IMR-90 (cell line): ENCODE results near the gene ZNF581. TPM values are rescaled to one million over a fixed set of nuclear protein-coding genes. Genes with fewer than 3 reads are reported as not detected.

Experiments used
- ATAC-seq: fragments of 200-7000 bp; cut with Tn5 transposase; 2 replicates; pipeline ENCODE4 v1.9.1; 2020; ENCODE audit warnings: low read depth, mild to moderate bottlenecking, moderate library complexity
- BruUV-seq: library from RNA; stranded (reverse); fragments of 400-500 nt; replicated peaks from 2 replicates; lab custom pipeline; 2021; lab: Mats Ljungman, UMichigan
- CTCF ChIA-PET: fragments of 300-600 bp; formaldehyde crosslinking; extraction: SDS; loops from one replicate; lab custom pipeline; 2021; ENCODE audit warnings: antibody characterized with exemption; lab: Yijun Ruan, JAX
- POLR2A ChIA-PET: fragments of 300-600 bp; sonication (Branson Sonifier 250); formaldehyde crosslinking; loops from one replicate; lab custom pipeline; 2022; ENCODE audit warnings: antibody characterized with exemption; ENCODE audit not compliant: unreplicated experiment; lab: Charles Lee
- DNase-seq: peaks from one replicate; pipeline ENCODE4 v3.0.0; 2013
- H2AFZ ChIP-seq: replicated peaks from 2 replicates; pipeline ENCODE3; 2013; ENCODE audit warnings: low read length, mild to moderate bottlenecking; ENCODE audit not compliant: poor library complexity
- H2AK5ac ChIP-seq: 2 replicates; pipeline ENCODE4 v1.6.1; 2013; ENCODE audit warnings: low read depth, low read length, inconsistent platforms
- H2AK9ac ChIP-seq: replicated peaks from 2 replicates; pipeline ENCODE3; 2013; ENCODE audit warnings: mild to moderate bottlenecking, low read depth, low read length, moderate library complexity; ENCODE audit not compliant: poor library complexity
- H2BK120ac ChIP-seq: 2 replicates; pipeline ENCODE4 v1.6.1; 2013; ENCODE audit warnings: low read depth, low read length, inconsistent platforms
- H2BK15ac ChIP-seq: 3 replicates; pipeline ENCODE4 v1.6.1; 2013; ENCODE audit warnings: low read depth, low read length, inconsistent platforms
- H2BK20ac ChIP-seq: 2 replicates; pipeline ENCODE4 v1.6.1; 2013; ENCODE audit warnings: low read depth, mild to moderate bottlenecking, inconsistent platforms, low read length, moderate library complexity
- H2BK5ac ChIP-seq: 2 replicates; pipeline ENCODE4 v1.6.1; 2013; ENCODE audit warnings: mild to moderate bottlenecking, low read depth, low read length, inconsistent platforms; ENCODE audit not compliant: poor library complexity, severe bottlenecking
- H3K14ac ChIP-seq: replicated peaks from 2 replicates; pipeline ENCODE4 v1.6.1; 2013; ENCODE audit warnings: low read depth, low read length, inconsistent platforms
- H3K18ac ChIP-seq: 2 replicates; pipeline ENCODE4 v1.6.1; 2013; ENCODE audit warnings: low read depth, low read length, control low read depth
- H3K23ac ChIP-seq: 2 replicates; pipeline ENCODE4 v1.6.1; 2013; ENCODE audit warnings: low read depth, low read length, inconsistent platforms
- H3K27ac ChIP-seq: 2 replicates; pipeline ENCODE4 v1.5.1; 2013; ENCODE audit warnings: mild to moderate bottlenecking, control low read depth, low read length; ENCODE audit not compliant: insufficient read depth
- H3K27me3 ChIP-seq: 2 replicates; pipeline ENCODE4 v1.6.1; 2013; ENCODE audit warnings: low read length; ENCODE audit not compliant: control insufficient read depth, insufficient read depth
- H3K36me3 ChIP-seq: 2 replicates; pipeline ENCODE4 v1.6.1; 2013; ENCODE audit warnings: low read length, mixed read lengths; ENCODE audit not compliant: control insufficient read depth, insufficient read depth
- H3K4ac ChIP-seq: 2 replicates; pipeline ENCODE4 v1.6.1; 2013; ENCODE audit warnings: low read depth, low read length, inconsistent platforms
- H3K4me1 ChIP-seq: 2 replicates; pipeline ENCODE4 v1.6.1; 2013; ENCODE audit warnings: low read length, mixed read lengths; ENCODE audit not compliant: control insufficient read depth, insufficient read depth
- H3K4me2 ChIP-seq: 2 replicates; pipeline ENCODE4 v1.6.1; 2013; ENCODE audit warnings: low read depth, mild to moderate bottlenecking, control low read depth, low read length, moderate library complexity
- H3K4me3 ChIP-seq: 2 replicates; pipeline ENCODE4 v1.5.1; 2013; ENCODE audit warnings: low read depth, mild to moderate bottlenecking, control low read depth, low read length, moderate library complexity; ENCODE audit not compliant: insufficient read depth
- H3K56ac ChIP-seq: 2 replicates; pipeline ENCODE4 v1.6.1; 2013; ENCODE audit warnings: low read length, inconsistent platforms; ENCODE audit not compliant: insufficient read depth; ENCODE audit errors: extremely low read depth
- H3K79me1 ChIP-seq, 2 experiments: 2 replicates each; pipeline ENCODE4 v1.6.1; 2013; ENCODE audit warnings: low read length in 2 of 2, inconsistent platforms in 1 of 2, low read depth in 1 of 2
- H3K9ac ChIP-seq: 2 replicates; pipeline ENCODE4 v1.6.1; 2013; ENCODE audit warnings: low read depth, low read length, control low read depth
- H3K9me1 ChIP-seq: 2 replicates; pipeline ENCODE4 v1.6.1; 2013; ENCODE audit warnings: low read length, inconsistent platforms; ENCODE audit not compliant: insufficient read depth
- H3K9me3 ChIP-seq: 2 replicates; pipeline ENCODE4 v1.6.1; 2013; ENCODE audit warnings: low read length; ENCODE audit not compliant: control insufficient read depth, insufficient read depth
- H4K20me1 ChIP-seq: 2 replicates; pipeline ENCODE4 v1.6.1; 2013; ENCODE audit warnings: low read length, inconsistent platforms; ENCODE audit not compliant: insufficient read depth
- H4K5ac ChIP-seq: 2 replicates; pipeline ENCODE4 v1.6.1; 2013; ENCODE audit warnings: mild to moderate bottlenecking, low read depth, low read length, control low read depth
- H4K8ac ChIP-seq, 2 experiments: 2 replicates each; pipeline ENCODE4 v1.6.1; 2013; ENCODE audit warnings: low read depth in 2 of 2, low read length in 2 of 2, control low read depth in 1 of 2, inconsistent platforms in 1 of 2
- H4K91ac ChIP-seq: 2 replicates; pipeline ENCODE4 v1.6.1; 2013; ENCODE audit warnings: low read depth, low read length, inconsistent platforms; ENCODE audit not compliant: insufficient read depth
- CEBPB ChIP-seq: IDR thresholded peaks from 2 replicates; pipeline ENCODE4 v1.6.1; 2012; ENCODE audit warnings: low read depth, low read length, improper control_type of control experiment
- NFE2L2 ChIP-seq: fragments of 150-350 bp; IDR thresholded peaks from 2 replicates; pipeline ENCODE4 v1.6.1; 2016; ENCODE audit warnings: low read depth, mild to moderate bottlenecking, low read length
- RAD21 ChIP-seq: IDR thresholded peaks from 2 replicates; pipeline ENCODE4 v1.6.1; 2012; ENCODE audit warnings: low read length, improper control_type of control experiment
- WGBS, 2 experiments: methylation state at CpG; one replicate each; pipeline versions ENCODE4 v1.1.5 to v1.1.7; 2013; ENCODE audit warnings: missing lambda C conversion rate in 2 of 2; ENCODE audit not compliant: insufficient read length in 1 of 2; ENCODE audit errors: extremely low coverage in 2 of 2; 5-methylcytosine and 5-hydroxymethylcytosine counted together
- dilution Hi-C: fragments of 300-500 bp; cut with HindIII; formaldehyde crosslinking; loops from one replicate; pipeline ENCODE4 v1.14.3; 2018; ENCODE audit warnings: low sequenced_read_pairs; ENCODE audit not compliant: unreplicated experiment
- in situ Hi-C: fragments of 300-500 bp; cut with MboI; formaldehyde crosslinking; loops from 3 replicates; pipeline ENCODE4 v1.14.3; 2019; ENCODE audit warnings: low sequenced_read_pairs, inconsistent platforms, mixed read lengths
- intact Hi-C: fragments of 100-400 bp; cut with micrococcal nuclease; formaldehyde crosslinking; loops from 2 replicates; pipeline ENCODE4 v1.10.0; 2022
- polyA plus RNA-seq, 3 experiments: library from polyadenylated mRNA; depleted of rRNA; stranded (reverse); fragments of >200 nt; gene quantifications; 2 replicates each; pipeline ENCODE4 v1.2.3, GENCODE V29; 2012; ENCODE audit warnings: low replicate concordance in 1 of 3
- total RNA-seq: library from RNA; depleted of rRNA; stranded (reverse); fragments of >200 nt; gene quantifications from 2 replicates; pipeline ENCODE4 v1.2.3, GENCODE V29; 2012

The ZNF581 gene
- total and polyA plus RNA-seq, 2 of the 4 experiments (the other 2 are of a cell fraction), result 9.7 to 21.9 TPM

DNA sequence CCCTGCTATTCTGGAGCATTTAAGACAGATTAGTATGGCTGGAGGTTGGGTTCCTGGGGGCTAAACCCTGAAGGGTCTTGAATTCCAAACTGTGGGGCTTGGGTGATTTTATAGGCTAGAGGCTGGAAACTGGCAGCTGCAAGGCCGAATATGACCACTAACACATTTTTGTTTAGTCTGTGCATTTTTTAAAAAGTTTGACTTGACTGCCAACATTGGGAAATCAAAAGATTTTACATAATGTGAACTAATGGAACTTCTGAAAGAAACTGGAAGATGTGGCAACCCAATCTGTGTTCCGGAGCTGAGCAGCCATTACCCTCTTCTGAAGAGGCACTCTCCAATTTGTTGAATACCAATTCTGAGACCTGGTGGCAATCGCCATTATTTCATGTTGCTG is 24.2 kb upstream of the ZNF581 start:
- H3K27ac ChIP-seq, result peak overlapping the region; percentile 14; the same call in 1 of the 2 replicates
- in situ Hi-C loops, result no loop called here
- DNase-seq (peak; percentile 61), ATAC-seq (peak; percentile 40)
- dilution Hi-C loops, result no loop called here
- no peak overlapping the region for H3K4me3 ChIP-seq
- H3K4ac ChIP-seq, result no peak overlapping the region
- no peak overlapping the region for H4K91ac ChIP-seq
- ChIA-PET POLR2A (no interaction called here), CTCF (interaction anchor here (0.6 to 2.4 kb wide), 5 partner anchors 12 to 116 kb away, joined by 4 to 11 read pairs (median 4); partner anchors contain the start of gene ZNF865)
- H3K9me3 ChIP-seq, result no peaks in the 10 kb centered on the region
- no peak overlapping the region for H3K56ac ChIP-seq
- H3K4me2 ChIP-seq, result peak overlapping the region; percentile 57; the same call in 1 of the 2 replicates
- TF ChIP-seq CEBPB (peak; percentile 81), NFE2L2 (no peak), RAD21 (no peak)
- H3K14ac ChIP-seq, result no peak overlapping the region
- H4K5ac ChIP-seq, result no peak overlapping the region
- H3K18ac ChIP-seq, result no peak overlapping the region
- H3K36me3 ChIP-seq, result peaks cover 39% of the 10 kb centered on the region
- no peak overlapping the region for H2BK5ac ChIP-seq
- H3K27me3 ChIP-seq, result no peaks in the 10 kb centered on the region
- H3K9me1 ChIP-seq, result peaks cover 15% of the 10 kb centered on the region; the same call in 1 of the 2 replicates
- 67% methylated on average over 1 of the region's 3 CpGs; no CpG with 5 or more reads in 1 of the 2 experiments for WGBS, 2 experiments
- no peak overlapping the region for H2BK120ac ChIP-seq
- no peak overlapping the region for H2AK9ac ChIP-seq
- H2BK20ac ChIP-seq, result no peak overlapping the region
- peaks cover 15 to 48% of the 10 kb centered on the region in 2 experiments for H3K79me1 ChIP-seq
- H2BK15ac ChIP-seq, result no peak overlapping the region
- no peak overlapping the region for H4K8ac ChIP-seq
- H3K4me1 ChIP-seq, result peaks cover 13% of the 10 kb centered on the region
- H2AFZ ChIP-seq, result no peak overlapping the region
- no peak overlapping the region for H3K9ac ChIP-seq
- no peak overlapping the region for H3K23ac ChIP-seq
- H4K20me1 ChIP-seq, result peaks cover 17% of the 10 kb centered on the region; the same call in 1 of the 2 replicates
- intact Hi-C loops, result no loop called here
- no TSS peak for BruUV-seq
- H2AK5ac ChIP-seq, result no peak overlapping the region
